ENCODE data around the gene BORCS5.

GRCh38 chr12:12456637-12457036 is 99.8 kb downstream of the BORCS5 start:
- TF ChIP-seq YY1 (IDR thresholded peaks at IDR 0.05; ENCODE audit: insufficient read depth, insufficient read length) (no peak), SUZ12 (IDR thresholded peaks at IDR 0.05; ENCODE audit: extremely low read depth, insufficient read depth, insufficient read length) (no peak), ZNF274 (IDR thresholded peaks at IDR 0.05; ENCODE audit: low read depth, low read length) (no peak)

Measured in NT2/D1 (cell line).